Daoy (cell line): ENCODE results near the gene IL1F10. TPM values are rescaled to one million over a fixed set of nuclear protein-coding genes. Genes with fewer than 3 reads are reported as not detected.

Experiments
- DNase-seq: peaks from one replicate; pipeline ENCODE4 v3.0.0-alpha.2; 2015; ENCODE audit warnings: low read depth
- total RNA-seq: library from RNA; depleted of rRNA; stranded (reverse); fragments of >200 nt; shearing (Covaris generic); gene quantifications from 2 replicates; pipeline ENCODE4 v1.2.3, GENCODE V29; 2014; rRNA removed

Gene IL1F10
- not detected in 2 replicates for total RNA-seq

GRCh38 chr2:113067681-113068080 is at the start of gene IL1F10:
TSS of gene IL1F10 (plus strand) at chr2:113067970. CDS start at chr2:113072739, 4,769 bp downstream.
- DNase-seq, result no peak

GRCh38 chr2:113018509-113018908 is 49.3 kb upstream of the IL1F10 start:
- no peak for DNase-seq

- no peak for DNase-seq
Observed at GRCh38 chr2:113021312-113021711, 46.5 kb upstream of the IL1F10 start.

GRCh38 chr2:113024764-113025163 is 43.0 kb upstream of the IL1F10 start:
- no peak for DNase-seq

- DNase-seq, result no peak
Observed at GRCh38 chr2:113025737-113026136, 42.0 kb upstream of the IL1F10 start.

GRCh38 chr2:113027691-113028090 is 40.1 kb upstream of the IL1F10 start:
- no peak for DNase-seq

GRCh38 chr2:113028112-113028511 is 39.7 kb upstream of the IL1F10 start:
- no peak for DNase-seq

GRCh38 chr2:113032737-113033136 is 35.0 kb upstream of the IL1F10 start:
- no peak for DNase-seq

- no peak for DNase-seq
Observed at GRCh38 chr2:113034016-113034415, 33.8 kb upstream of the IL1F10 start.

GRCh38 chr2:113036763-113037162 is 31.0 kb upstream of the IL1F10 start:
- DNase-seq, result no peak

GRCh38 chr2:113038291-113038690 is 29.5 kb upstream of the IL1F10 start:
- DNase-seq, result no peak

- DNase-seq, result no peak
Observed at GRCh38 chr2:113039158-113039557, 28.6 kb upstream of the IL1F10 start.

GRCh38 chr2:113039719-113040118 is 28.1 kb upstream of the IL1F10 start:
- no peak for DNase-seq

- no peak for DNase-seq
Observed at GRCh38 chr2:113041871-113042270, 25.9 kb upstream of the IL1F10 start.

- no peak for DNase-seq
Observed at GRCh38 chr2:113046465-113046864, 21.3 kb upstream of the IL1F10 start.

- DNase-seq, result no peak
Observed at GRCh38 chr2:113050921-113051895, 16.6 kb upstream of the IL1F10 start.

- DNase-seq, result no peak
Observed at GRCh38 chr2:113052396-113052917, 15.3 kb upstream of the IL1F10 start, which contains the start of gene IL36B. TSS of gene IL36B (minus strand) at chr2:113052867.

- no peak for DNase-seq
Observed at GRCh38 chr2:113053666-113054065, 14.1 kb upstream of the IL1F10 start.

GRCh38 chr2:113054066-113054465 is 13.7 kb upstream of the IL1F10 start:
- no peak for DNase-seq

- no peak for DNase-seq
Observed at GRCh38 chr2:113056521-113056920, 11.2 kb upstream of the IL1F10 start.

- no peak for DNase-seq
Observed at GRCh38 chr2:113057117-113057516, 10.7 kb upstream of the IL1F10 start.

GRCh38 chr2:113058411-113058994 is 9.3 kb upstream of the IL1F10 start:
- no peak for DNase-seq
